Measurements from ENCODE around the gene LTA4H.

DNA sequence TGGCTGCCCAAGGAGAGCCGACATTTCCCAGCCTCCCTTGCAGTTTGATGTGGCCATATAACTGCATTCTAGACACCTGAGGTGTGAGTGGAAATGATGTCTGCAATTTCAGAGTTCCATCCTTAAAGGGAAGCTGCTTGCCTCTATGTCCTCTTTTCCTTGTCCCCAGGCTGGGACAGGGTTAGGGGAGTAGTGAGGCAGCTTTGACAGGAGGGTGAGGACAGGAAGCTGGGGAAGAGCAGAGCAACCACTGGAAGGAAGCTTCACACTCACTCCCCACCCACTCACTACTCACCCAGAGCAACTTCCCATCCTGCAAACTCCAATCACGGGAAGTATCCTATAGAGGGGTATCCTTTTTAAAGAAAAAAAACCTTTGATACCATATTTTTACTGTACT lies 28.9 kb upstream of the LTA4H start:
- no peak for TF ChIP-seq CTCF (IDR thresholded peaks at IDR 0.05)
- TF ChIP-seq POLR2A (IDR thresholded peaks at IDR 0.05): no peak

All from esophagus squamous epithelium (tissue), 4 donors.